ENCODE measurements around the gene IL6. TPM values are rescaled to one million over a fixed set of nuclear protein-coding genes. Genes with fewer than 3 reads are reported as not detected.

The IL6 gene
- total RNA-seq, 1 donor from 2014 or later = not detected

DNA sequence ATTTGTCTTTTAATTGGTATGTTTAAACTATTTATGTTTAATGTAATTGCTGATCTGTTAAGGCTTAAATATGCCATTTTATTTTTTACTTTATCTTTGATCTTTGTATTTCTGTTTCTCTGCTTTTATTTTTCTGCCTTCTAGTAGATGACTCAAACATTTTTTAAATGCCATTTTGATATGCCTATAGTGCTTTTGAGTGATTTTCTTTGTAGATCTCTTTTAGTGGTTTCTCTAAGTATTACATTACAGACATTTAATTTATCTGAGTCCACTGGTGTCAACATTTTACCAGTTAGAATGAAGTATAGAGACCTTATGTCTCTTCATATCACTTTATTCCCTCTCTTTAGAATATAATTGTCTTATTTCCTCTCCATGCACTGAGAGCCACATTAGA lies 32.7 kb downstream of the IL6 start:
- peaks cover 4% of the 10 kb centered on the region for H3K27me3 Mint-ChIP-seq

DNA sequence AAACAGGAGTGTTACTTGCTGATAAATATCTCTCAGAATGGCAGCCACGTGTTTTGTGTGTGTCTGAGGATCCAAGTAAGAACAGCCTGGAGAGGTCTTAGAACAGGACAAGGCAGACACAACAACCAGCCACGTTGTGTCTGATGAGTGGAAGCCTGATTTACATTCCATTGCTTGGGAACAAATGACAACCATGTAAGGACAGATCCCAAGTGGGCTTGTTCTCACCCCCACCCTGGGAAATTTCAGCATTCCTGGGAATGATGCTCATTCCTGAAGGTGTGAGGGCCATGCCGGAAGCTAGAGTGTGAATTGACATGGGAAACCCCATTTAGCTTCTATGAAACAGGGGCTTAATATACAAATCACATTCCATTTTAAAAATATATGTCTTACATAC lies 35.9 kb downstream of the IL6 start:
- H3K4me1 Mint-ChIP-seq (ENCODE audit: unreplicated experiment) = no peaks in the 10 kb centered on the region
- no peak for DNase-seq (ENCODE audit: extremely low spot score, unreplicated experiment)
- no peak overlapping the region for H3K4me3 Mint-ChIP-seq
- peaks cover 4% of the 10 kb centered on the region for H3K27me3 Mint-ChIP-seq
- no peak overlapping the region for H3K27ac Mint-ChIP-seq
- TF ChIP-seq, protein P1, sequence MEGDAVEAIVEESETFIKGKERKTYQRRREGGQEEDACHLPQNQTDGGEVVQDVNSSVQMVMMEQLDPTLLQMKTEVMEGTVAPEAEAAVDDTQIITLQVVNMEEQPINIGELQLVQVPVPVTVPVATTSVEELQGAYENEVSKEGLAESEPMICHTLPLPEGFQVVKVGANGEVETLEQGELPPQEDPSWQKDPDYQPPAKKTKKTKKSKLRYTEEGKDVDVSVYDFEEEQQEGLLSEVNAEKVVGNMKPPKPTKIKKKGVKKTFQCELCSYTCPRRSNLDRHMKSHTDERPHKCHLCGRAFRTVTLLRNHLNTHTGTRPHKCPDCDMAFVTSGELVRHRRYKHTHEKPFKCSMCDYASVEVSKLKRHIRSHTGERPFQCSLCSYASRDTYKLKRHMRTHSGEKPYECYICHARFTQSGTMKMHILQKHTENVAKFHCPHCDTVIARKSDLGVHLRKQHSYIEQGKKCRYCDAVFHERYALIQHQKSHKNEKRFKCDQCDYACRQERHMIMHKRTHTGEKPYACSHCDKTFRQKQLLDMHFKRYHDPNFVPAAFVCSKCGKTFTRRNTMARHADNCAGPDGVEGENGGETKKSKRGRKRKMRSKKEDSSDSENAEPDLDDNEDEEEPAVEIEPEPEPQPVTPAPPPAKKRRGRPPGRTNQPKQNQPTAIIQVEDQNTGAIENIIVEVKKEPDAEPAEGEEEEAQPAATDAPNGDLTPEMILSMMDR (conservative IDR thresholded peaks at IDR 0.05) = no peak
- H3K36me3 Mint-ChIP-seq = no peaks in the 10 kb centered on the region
- no peaks in the 10 kb centered on the region for H3K9me3 Mint-ChIP-seq

More for the DNA sequence above, 32.7 kb downstream of the IL6 start:
- Mint-ChIP-seq H3K4me3 (no peak overlapping the region), H3K27ac (no peak overlapping the region), H3K4me1 (ENCODE audit: unreplicated experiment) (no peaks in the 10 kb centered on the region), H3K9me3 (no peaks in the 10 kb centered on the region), H3K36me3 (no peaks in the 10 kb centered on the region)
- TF ChIP-seq, protein P1 (conservative IDR thresholded peaks at IDR 0.05) = no peak
- no peak for DNase-seq (ENCODE audit: extremely low spot score, unreplicated experiment)

DNA sequence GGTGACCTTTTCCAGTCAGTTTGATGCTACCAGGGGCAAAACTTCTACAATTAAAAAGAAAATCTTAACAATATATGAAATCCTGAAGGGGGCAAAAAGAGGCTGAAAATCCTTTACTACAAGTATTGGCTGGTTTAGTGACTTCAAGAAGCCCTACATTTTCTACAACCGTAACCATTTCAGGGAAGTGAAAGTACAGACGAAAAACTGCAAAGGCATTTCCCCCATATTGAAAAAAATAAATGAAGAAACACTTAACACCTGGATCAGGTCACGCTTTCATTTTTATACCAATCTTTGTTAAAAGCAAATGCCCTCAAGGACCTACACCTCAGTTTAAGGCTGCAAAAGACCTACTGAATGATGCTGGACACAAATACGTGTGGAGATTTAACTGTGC lies 38.6 kb downstream of the IL6 start:
- no peaks in the 10 kb centered on the region for H3K4me1 Mint-ChIP-seq (ENCODE audit: unreplicated experiment)
- DNase-seq (ENCODE audit: extremely low spot score, unreplicated experiment) = no peak
- H3K27ac Mint-ChIP-seq = no peak overlapping the region
- H3K9me3 Mint-ChIP-seq = no peaks in the 10 kb centered on the region
- no peaks in the 10 kb centered on the region for H3K36me3 Mint-ChIP-seq
- H3K27me3 Mint-ChIP-seq = peaks cover 4% of the 10 kb centered on the region
- H3K4me3 Mint-ChIP-seq = no peak overlapping the region
- TF ChIP-seq, protein P1 (conservative IDR thresholded peaks at IDR 0.05) = no peak

DNA sequence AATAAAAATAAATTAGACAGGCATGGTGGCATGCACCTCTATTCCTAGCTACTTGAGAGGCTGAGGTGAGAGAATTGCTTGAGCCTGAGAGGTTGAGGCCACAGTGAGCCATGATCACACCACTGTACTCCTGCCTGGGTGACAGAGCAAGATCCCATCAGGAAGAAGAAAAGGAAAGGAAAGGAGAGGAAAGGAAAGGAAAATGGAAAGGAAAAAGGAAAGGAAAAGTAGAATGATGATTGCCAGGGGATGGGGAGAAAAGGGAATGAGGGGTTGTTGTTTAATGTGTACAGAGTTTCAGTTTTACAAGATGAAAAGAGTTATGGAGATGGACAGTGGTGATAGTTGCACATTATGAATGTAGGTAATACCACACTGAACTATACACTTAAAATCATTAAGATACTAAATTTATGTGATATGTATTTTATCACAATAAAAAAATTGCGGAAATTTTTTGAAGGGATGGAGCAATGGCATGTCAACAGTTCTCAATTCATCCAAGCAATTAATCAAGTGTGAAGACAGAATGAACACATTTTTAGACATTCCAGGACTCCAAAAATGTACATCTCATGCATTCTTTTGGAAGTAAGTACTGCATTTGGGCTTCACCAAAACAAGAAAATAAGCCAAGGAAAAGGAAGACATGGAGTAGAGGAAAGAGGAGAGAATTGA lies 44.3 kb downstream of the IL6 start:
- Mint-ChIP-seq H3K9me3 (no peaks in the 10 kb centered on the region), H3K4me1 (ENCODE audit: unreplicated experiment) (no peaks in the 10 kb centered on the region), H3K27me3 (peaks cover 3% of the 10 kb centered on the region)

DNA sequence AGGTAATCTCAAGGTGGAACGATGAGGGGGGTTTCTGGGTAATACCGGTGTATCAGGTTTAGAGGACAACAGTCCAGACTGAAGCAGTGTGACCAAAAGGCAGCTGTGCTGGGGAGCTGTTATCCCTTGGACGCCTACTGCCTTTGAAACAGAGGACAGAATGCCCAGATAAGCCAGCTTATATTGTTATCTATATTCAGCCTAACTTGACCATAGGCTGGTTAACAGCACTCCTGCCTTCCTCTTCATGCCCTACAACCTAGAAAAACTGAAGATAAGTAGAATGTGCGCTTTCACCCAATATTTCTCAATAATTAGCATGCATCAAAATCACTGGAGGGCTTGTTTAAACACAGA lies 44.9 kb downstream of the IL6 start:
- Mint-ChIP-seq H3K27ac (no peak overlapping the region), H3K4me1 (ENCODE audit: unreplicated experiment) (no peaks in the 10 kb centered on the region), H3K27me3 (peaks cover 3% of the 10 kb centered on the region), H3K4me3 (no peak overlapping the region), H3K36me3 (no peaks in the 10 kb centered on the region), H3K9me3 (no peaks in the 10 kb centered on the region)
- DNase-seq (ENCODE audit: extremely low spot score, unreplicated experiment) = no peak
- TF ChIP-seq, protein P1 (conservative IDR thresholded peaks at IDR 0.05) = no peak

More for the DNA sequence above, 44.3 kb downstream of the IL6 start:
- H3K27ac Mint-ChIP-seq = no peak overlapping the region
- no peaks in the 10 kb centered on the region for H3K36me3 Mint-ChIP-seq
- DNase-seq (ENCODE audit: extremely low spot score, unreplicated experiment) = no peak
- H3K4me3 Mint-ChIP-seq = no peak overlapping the region
- TF ChIP-seq, protein P1 (conservative IDR thresholded peaks at IDR 0.05) = no peak

All from type B pancreatic cell (in vitro differentiated cells).